Keratinocyte (primary cell): ENCODE measurements around the gene ATXN10. TPM values are rescaled to one million over a fixed set of nuclear protein-coding genes. Genes with fewer than 3 reads are reported as not detected.

ENCODE experiments used
- DNase-seq: peaks from one replicate; pipeline ENCODE4 v3.0.0-alpha.2; 2011; ENCODE audit warnings: low read depth, missing footprints, low spot score
- FAIRE-seq: peaks from 2 replicates; lab custom pipeline; 2011; peaks lifted over from hg19 to GRCh38; lab: Jason Lieb, UNC
- H2AFZ ChIP-seq: 2 replicates; pipeline ENCODE4 v1.6.0; 2012; ENCODE audit warnings: low read length, control low read depth, inconsistent platforms; ENCODE audit not compliant: control insufficient read depth
- H3K27ac ChIP-seq: 2 replicates; pipeline ENCODE4 v1.5.1; 2011; ENCODE audit warnings: low read length; ENCODE audit not compliant: control insufficient read depth, insufficient read depth
- H3K27me3 ChIP-seq: 3 replicates; pipeline ENCODE4 v1.6.0; 2011; ENCODE audit warnings: low read length; ENCODE audit not compliant: control insufficient read depth, insufficient read depth; ENCODE audit errors: extremely low read depth
- H3K36me3 ChIP-seq, 2 experiments: 2 replicates in 1 of 2; 3 replicates in 1 of 2; pipeline ENCODE4 v1.5.1; 2011; ENCODE audit warnings: low read length in 2 of 2, mild to moderate bottlenecking in 1 of 2; ENCODE audit not compliant: control insufficient read depth in 2 of 2, insufficient read depth in 2 of 2; ENCODE audit errors: extremely low read depth in 1 of 2
- H3K4me1 ChIP-seq: 3 replicates; pipeline ENCODE4 v1.5.1; 2011; ENCODE audit warnings: low read length; ENCODE audit not compliant: control insufficient read depth, insufficient read depth; ENCODE audit errors: extremely low read depth
- H3K4me2 ChIP-seq: 3 replicates; pipeline ENCODE4 v1.6.0; 2011; ENCODE audit warnings: low read depth, low read length; ENCODE audit not compliant: control insufficient read depth, insufficient read depth; ENCODE audit errors: extremely low read depth
- H3K4me3 ChIP-seq, 3 experiments: fragments of 200-600 bp in 1 of 3; sonication (generic) in 1 of 3; 2 replicates in 2 of 3; 3 replicates in 1 of 3; pipeline ENCODE4 v1.5.1; 2011 to 2016; ENCODE audit warnings: low read length in 3 of 3, mild to moderate bottlenecking in 3 of 3, control low read depth in 2 of 3, inconsistent platforms in 1 of 3, low read depth in 1 of 3, mixed read lengths in 1 of 3, mixed run types in 1 of 3, moderate library complexity in 1 of 3; ENCODE audit not compliant: control insufficient read depth in 2 of 3, insufficient read depth in 2 of 3; ENCODE audit errors: extremely low read depth in 1 of 3
- H3K79me2 ChIP-seq: 2 replicates; pipeline ENCODE4 v1.6.0; 2012; ENCODE audit warnings: low read length; ENCODE audit not compliant: control insufficient read depth, insufficient read depth
- H3K9ac ChIP-seq: 3 replicates; pipeline ENCODE4 v1.6.0; 2011; ENCODE audit warnings: low read length; ENCODE audit not compliant: control insufficient read depth, insufficient read depth; ENCODE audit errors: extremely low read depth
- H3K9me1 ChIP-seq: 3 replicates; pipeline ENCODE4 v1.6.0; 2011; ENCODE audit warnings: low read length; ENCODE audit not compliant: control insufficient read depth, insufficient read depth; ENCODE audit errors: extremely low read depth
- H3K9me3 ChIP-seq: 2 replicates; pipeline ENCODE4 v1.5.1; 2012; ENCODE audit warnings: low read depth, low read length; ENCODE audit not compliant: control insufficient read depth
- H4K20me1 ChIP-seq: 3 replicates; pipeline ENCODE4 v1.6.0; 2011; ENCODE audit warnings: low read length; ENCODE audit not compliant: control insufficient read depth, insufficient read depth; ENCODE audit errors: extremely low read depth
- EZH2 ChIP-seq: IDR thresholded peaks from one replicate; pipeline ENCODE4 v1.6.1; 2012; ENCODE audit warnings: inconsistent platforms, mild to moderate bottlenecking, low read length, moderate library complexity
- dilution Hi-C: fragments of 300-500 bp; cut with MboI; formaldehyde crosslinking; loops from one replicate; pipeline ENCODE4 v1.7.0; 2020; ENCODE audit warnings: low sequenced_read_pairs; ENCODE audit not compliant: extremely low pct_ligation_motif_present
- polyA plus RNA-seq, 5 experiments: library from polyadenylated mRNA; depleted of rRNA in 3 of 5; stranded (reverse) in 3 of 5; stranded (forward) in 1 of 5; unstranded in 1 of 5; fragments of >200 nt; gene quantifications; 1 replicate in 1 of 5; 2 replicates in 3 of 5; 3 replicates in 1 of 5; pipeline versions ENCODE4 v1.2.1 to v1.2.3, GENCODE V29; 2011 to 2012; ENCODE audit warnings: missing spikeins in 2 of 5, low read depth in 1 of 5, low replicate concordance in 1 of 5
- TF ChIP-seq, protein P1 (sequence below), 3 experiments: IDR thresholded peaks in 1 of 3; conservative IDR thresholded peaks in 1 of 3; optimal IDR thresholded peaks in 1 of 3; 2 replicates in 2 of 3; 3 replicates in 1 of 3; pipeline versions ENCODE3 to v1.5.1; 2011; ENCODE audit warnings: low read length in 3 of 3, mild to moderate bottlenecking in 3 of 3, moderate library complexity in 2 of 3, control low read depth in 1 of 3, inconsistent platforms in 1 of 3; ENCODE audit not compliant: insufficient read depth in 2 of 3; ENCODE audit errors: extremely low read depth in 1 of 3

Gene ATXN10
- polyA plus RNA-seq, 1 donor (not counting 4 experiments of a cell fraction or from before 2014, with no cell fraction given): 276 TPM

DNA sequence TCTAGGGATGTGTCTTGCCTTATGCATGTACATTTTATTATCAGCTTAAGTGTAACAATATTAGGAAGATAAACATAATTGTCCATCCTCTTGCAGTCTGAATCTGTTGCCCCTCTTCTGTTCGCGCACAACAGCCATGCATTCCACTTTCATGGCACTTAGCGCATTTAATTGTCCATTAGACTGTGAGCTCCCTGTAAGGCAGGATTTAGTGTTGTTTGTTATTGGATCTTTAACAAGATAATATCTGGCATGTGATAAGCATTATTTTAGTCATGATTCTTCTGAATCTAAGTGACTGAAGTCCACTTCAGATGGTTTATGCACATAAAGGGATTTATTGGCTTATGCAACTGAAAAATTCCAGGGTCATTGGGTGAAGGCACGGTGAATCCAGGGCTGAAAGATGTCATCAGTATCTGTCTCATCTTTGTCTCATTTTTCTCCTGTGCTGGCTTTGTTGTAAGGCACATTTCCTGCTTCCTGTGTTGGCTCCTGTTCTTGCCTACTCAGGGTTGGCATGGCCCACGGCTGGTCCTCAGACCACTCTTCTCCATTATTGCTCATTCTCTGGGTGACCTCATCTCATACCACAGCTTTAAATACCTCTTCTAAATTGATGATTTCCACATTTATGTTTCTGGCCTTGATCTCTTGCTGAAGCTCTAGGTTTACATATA lies 37.6 kb downstream of the ATXN10 start:
- FAIRE-seq (peak; percentile 64), DNase-seq (no peak)
- Histone ChIP-seq H3K9me1 (no peaks in the 10 kb centered on the region), H3K27me3 (no peaks in the 10 kb centered on the region), H3K36me3 (peaks cover 2 to 6% of the 10 kb centered on the region in 2 experiments), H4K20me1 (no peaks in the 10 kb centered on the region), H3K4me3 (no peak overlapping the region), H3K27ac (no peak overlapping the region), H3K9me3 (no peaks in the 10 kb centered on the region), H3K79me2 (peaks cover 21% of the 10 kb centered on the region), H3K4me2 (no peak overlapping the region), H3K4me1 (peaks cover 15% of the 10 kb centered on the region), H3K9ac (no peak overlapping the region), H2AFZ (no peak overlapping the region)
- dilution Hi-C loops: no loop called here
- no peak for TF ChIP-seq EZH2
- TF ChIP-seq, protein P1, sequence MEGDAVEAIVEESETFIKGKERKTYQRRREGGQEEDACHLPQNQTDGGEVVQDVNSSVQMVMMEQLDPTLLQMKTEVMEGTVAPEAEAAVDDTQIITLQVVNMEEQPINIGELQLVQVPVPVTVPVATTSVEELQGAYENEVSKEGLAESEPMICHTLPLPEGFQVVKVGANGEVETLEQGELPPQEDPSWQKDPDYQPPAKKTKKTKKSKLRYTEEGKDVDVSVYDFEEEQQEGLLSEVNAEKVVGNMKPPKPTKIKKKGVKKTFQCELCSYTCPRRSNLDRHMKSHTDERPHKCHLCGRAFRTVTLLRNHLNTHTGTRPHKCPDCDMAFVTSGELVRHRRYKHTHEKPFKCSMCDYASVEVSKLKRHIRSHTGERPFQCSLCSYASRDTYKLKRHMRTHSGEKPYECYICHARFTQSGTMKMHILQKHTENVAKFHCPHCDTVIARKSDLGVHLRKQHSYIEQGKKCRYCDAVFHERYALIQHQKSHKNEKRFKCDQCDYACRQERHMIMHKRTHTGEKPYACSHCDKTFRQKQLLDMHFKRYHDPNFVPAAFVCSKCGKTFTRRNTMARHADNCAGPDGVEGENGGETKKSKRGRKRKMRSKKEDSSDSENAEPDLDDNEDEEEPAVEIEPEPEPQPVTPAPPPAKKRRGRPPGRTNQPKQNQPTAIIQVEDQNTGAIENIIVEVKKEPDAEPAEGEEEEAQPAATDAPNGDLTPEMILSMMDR (optimal IDR thresholded peaks at IDR 0.05 in 1 of 3, IDR thresholded peaks at IDR 0.05 in 1 of 3, conservative IDR thresholded peaks at IDR 0.05 in 1 of 3; ENCODE audit: extremely low read depth in 1 of 3, insufficient read depth in 2 of 3, low read length in 3 of 3): no peak

DNA sequence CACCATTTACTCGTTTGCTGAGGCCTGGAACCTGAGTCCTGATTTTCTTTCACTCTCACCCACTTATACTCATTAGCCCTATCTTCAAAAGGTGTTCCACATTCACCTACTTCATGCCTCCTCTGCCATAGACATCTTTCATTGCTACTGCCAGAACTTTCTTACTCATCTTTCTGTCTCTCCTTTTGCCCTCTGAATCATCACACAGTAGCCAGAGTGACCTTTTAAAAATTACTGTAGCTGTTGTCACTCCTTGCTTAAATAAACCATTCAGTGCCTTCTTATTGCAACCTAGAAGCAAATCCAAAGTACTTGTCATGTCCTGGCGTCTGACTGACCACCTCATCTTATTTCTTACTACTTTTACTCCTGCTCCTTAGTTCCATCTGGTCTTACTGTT lies 38.2 kb downstream of the ATXN10 start:
- peaks cover 18% of the 10 kb centered on the region for H3K79me2 ChIP-seq
- no peak for DNase-seq

More for the DNA sequence above, 38.2 kb downstream of the ATXN10 start:
- H3K9me1 ChIP-seq: no peaks in the 10 kb centered on the region
- H2AFZ ChIP-seq: no peak overlapping the region
- no peaks in the 10 kb centered on the region for H4K20me1 ChIP-seq
- no peak overlapping the region for H3K4me3 ChIP-seq
- no peak overlapping the region for H3K9ac ChIP-seq
- TF ChIP-seq, protein P1 (optimal IDR thresholded peaks at IDR 0.05 in 1 of 3, IDR thresholded peaks at IDR 0.05 in 1 of 3, conservative IDR thresholded peaks at IDR 0.05 in 1 of 3; ENCODE audit: extremely low read depth in 1 of 3, insufficient read depth in 2 of 3, low read length in 3 of 3): no peak
- TF ChIP-seq EZH2: no peak
- H3K27ac ChIP-seq: no peak overlapping the region
- dilution Hi-C loops: no loop called here
- peaks cover 2 to 4% of the 10 kb centered on the region in 2 experiments for H3K36me3 ChIP-seq
- no peaks in the 10 kb centered on the region for H3K27me3 ChIP-seq
- peak; percentile 70 for FAIRE-seq
- no peaks in the 10 kb centered on the region for H3K9me3 ChIP-seq
- no peak overlapping the region for H3K4me2 ChIP-seq
- peaks cover 15% of the 10 kb centered on the region for H3K4me1 ChIP-seq
